OCI-LY3 (cell line): Measurements from ENCODE around the gene ANKRD33.

Source experiments
- H2AFZ ChIP-seq: fragments of 200-600, 300-600 bp; shearing (Covaris generic); 2 replicates; pipeline ENCODE4 v1.6.0; 2014; ENCODE audit warnings: antibody characterized with exemption, low read depth, low read length
- H3K27ac ChIP-seq: fragments of 200-600, 300-600 bp; sonication (generic); 2 replicates; pipeline ENCODE4 v1.5.1; 2014; ENCODE audit warnings: mild to moderate bottlenecking, low read length, moderate library complexity, mixed read lengths
- H3K27me3 ChIP-seq: fragments of 200-600, 300-600 bp; sonication (generic); 2 replicates; pipeline ENCODE4 v1.6.1; 2014; ENCODE audit warnings: low read depth, low read length, mixed read lengths
- H3K36me3 ChIP-seq: fragments of 200-600, 300-600 bp; sonication (generic); replicated peaks from 2 replicates; pipeline ENCODE3; 2014; ENCODE audit warnings: low read depth, low read length, mixed read lengths
- H3K4me1 ChIP-seq: fragments of 300-600, 200-600 bp; sonication (generic); 2 replicates; pipeline ENCODE4 v1.6.1; 2014; ENCODE audit warnings: low read length, mixed read lengths
- H3K4me2 ChIP-seq: fragments of 200-600, 300-600 bp; sonication (generic); 2 replicates; pipeline ENCODE4 v1.6.1; 2014; ENCODE audit warnings: low read length, mixed read lengths
- H3K4me3 ChIP-seq: fragments of 300-600, 200-600 bp; sonication (generic); 2 replicates; pipeline ENCODE4 v1.5.1; 2014; ENCODE audit warnings: antibody characterized with exemption, mild to moderate bottlenecking, low read length, moderate library complexity
- H3K79me2 ChIP-seq: fragments of 300-600, 200-600 bp; shearing (Covaris generic); 2 replicates; pipeline ENCODE4 v1.6.1; 2014; ENCODE audit warnings: mild to moderate bottlenecking, low read length, mixed read lengths
- H3K9ac ChIP-seq: fragments of 300-600, 200-600 bp; shearing (Covaris generic); 2 replicates; pipeline ENCODE4 v1.6.0; 2014; ENCODE audit warnings: mild to moderate bottlenecking, low read length, moderate library complexity
- H3K9me3 ChIP-seq: fragments of 200-600, 300-600 bp; shearing (Covaris generic); 2 replicates; pipeline ENCODE4 v1.6.1; 2014; ENCODE audit warnings: low read length, mixed read lengths; ENCODE audit not compliant: insufficient read depth
- H4K20me1 ChIP-seq: fragments of 200-600, 300-600 bp; sonication (generic); 2 replicates; pipeline ENCODE4 v1.6.1; 2016; ENCODE audit warnings: low read length, mixed read lengths; ENCODE audit not compliant: insufficient read depth
- CTCF ChIP-seq: fragments of 200-600, 300-600 bp; sonication (generic); IDR thresholded peaks from 2 replicates; pipeline ENCODE4 v1.5.1; 2014; ENCODE audit warnings: antibody characterized with exemption, low read length, low read depth
- EZH2phosphoT487 ChIP-seq: fragments of 200-600 bp; shearing (Covaris generic); IDR thresholded peaks from 2 replicates; pipeline ENCODE4 v1.6.1; 2018; ENCODE audit warnings: antibody characterized with exemption, mixed run types, low read depth

Gene ANKRD33

GRCh38 chr12:51852404-51853137 lies 35.3 kb upstream of the ANKRD33 start:
- H2AFZ ChIP-seq = no peak overlapping the region
- H3K4me2 ChIP-seq = no peak overlapping the region
- no peak overlapping the region for H3K27ac ChIP-seq
- H3K79me2 ChIP-seq = no peaks in the 10 kb centered on the region
- peaks cover 34% of the 10 kb centered on the region for H3K27me3 ChIP-seq
- no peaks in the 10 kb centered on the region for H3K4me1 ChIP-seq
- H3K4me3 ChIP-seq = no peak overlapping the region
- H4K20me1 ChIP-seq = no peaks in the 10 kb centered on the region
- H3K9ac ChIP-seq = no peak overlapping the region
- H3K9me3 ChIP-seq = no peaks in the 10 kb centered on the region
- TF ChIP-seq EZH2phosphoT487 (no peak), CTCF (no peak)
- no peaks in the 10 kb centered on the region for H3K36me3 ChIP-seq

- Histone ChIP-seq H3K9ac (no peak overlapping the region), H3K9me3 (no peaks in the 10 kb centered on the region), H2AFZ (no peak overlapping the region), H3K79me2 (no peaks in the 10 kb centered on the region), H4K20me1 (no peaks in the 10 kb centered on the region), H3K27ac (no peak overlapping the region), H3K4me3 (no peak overlapping the region), H3K4me2 (no peak overlapping the region), H3K27me3 (peaks cover 34% of the 10 kb centered on the region), H3K4me1 (no peaks in the 10 kb centered on the region), H3K36me3 (no peaks in the 10 kb centered on the region)
- TF ChIP-seq EZH2phosphoT487 = no peak
- TF ChIP-seq CTCF = no peak
Measured at GRCh38 chr12:51855586-51856428, 32.1 kb upstream of the ANKRD33 start.

- no peak for TF ChIP-seq CTCF
- no peak for TF ChIP-seq EZH2phosphoT487
- H3K27me3 ChIP-seq = peaks cover 22% of the 10 kb centered on the region; the same call in 1 of the 2 replicates
- H3K9me3 ChIP-seq = no peaks in the 10 kb centered on the region
- H3K4me1 ChIP-seq = no peaks in the 10 kb centered on the region
- no peaks in the 10 kb centered on the region for H3K36me3 ChIP-seq
- no peak overlapping the region for H3K27ac ChIP-seq
- no peak overlapping the region for H3K4me3 ChIP-seq
- no peaks in the 10 kb centered on the region for H3K79me2 ChIP-seq
- no peak overlapping the region for H3K9ac ChIP-seq
- no peaks in the 10 kb centered on the region for H4K20me1 ChIP-seq
- no peak overlapping the region for H3K4me2 ChIP-seq
- no peak overlapping the region for H2AFZ ChIP-seq
Measured at GRCh38 chr12:51860986-51861385, 26.9 kb upstream of the ANKRD33 start.

GRCh38 chr12:51862947-51863346 lies 25.0 kb upstream of the ANKRD33 start:
- Histone ChIP-seq H3K9me3 (no peaks in the 10 kb centered on the region), H3K36me3 (no peaks in the 10 kb centered on the region), H3K9ac (no peak overlapping the region), H3K27ac (no peak overlapping the region), H3K79me2 (no peaks in the 10 kb centered on the region), H2AFZ (no peak overlapping the region), H3K27me3 (peaks cover 15% of the 10 kb centered on the region; the same call in 1 of the 2 replicates), H3K4me1 (no peaks in the 10 kb centered on the region), H3K4me3 (no peak overlapping the region), H3K4me2 (no peak overlapping the region), H4K20me1 (no peaks in the 10 kb centered on the region)
- no peak for TF ChIP-seq CTCF
- no peak for TF ChIP-seq EZH2phosphoT487
